GM12801 (cell line): ENCODE data around the gene MLLT6.

Source experiments
- TF ChIP-seq, protein P1 (sequence below): IDR thresholded peaks from one replicate; pipeline ENCODE4 v1.5.1; 2011; ENCODE audit warnings: control low read depth; ENCODE audit not compliant: insufficient read length; ENCODE audit errors: extremely low read depth

Gene MLLT6

DNA sequence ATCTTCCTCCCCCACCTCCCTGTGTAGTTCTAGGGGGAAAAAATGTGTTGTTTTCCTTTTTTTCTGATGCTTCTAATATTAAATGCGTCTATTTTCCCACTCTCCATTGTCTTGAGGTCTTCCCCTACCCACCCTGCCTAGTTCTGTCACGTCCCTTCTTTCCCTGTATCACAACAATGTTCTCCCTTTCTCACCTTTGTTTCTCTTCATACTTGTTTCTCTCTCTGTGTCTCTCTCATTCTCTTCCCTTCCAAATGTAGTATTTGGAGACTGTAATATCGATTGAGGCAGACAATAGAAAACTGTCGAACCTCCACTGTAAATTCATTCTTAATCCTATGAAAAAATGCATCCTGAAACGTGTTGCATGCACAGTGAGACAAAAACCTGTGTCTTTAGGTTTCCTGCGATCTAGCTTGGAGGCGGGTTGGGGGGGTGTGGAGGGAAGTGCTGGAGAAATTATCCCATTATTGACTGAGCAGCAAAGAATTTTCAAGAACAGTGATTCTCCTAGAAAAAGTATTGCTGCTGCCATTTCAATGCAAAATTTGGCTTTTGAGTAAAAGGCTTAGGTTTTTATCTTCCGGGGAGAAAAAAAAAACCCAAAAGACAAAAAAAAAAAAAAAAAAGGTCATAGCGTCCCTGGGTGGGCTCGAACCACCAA, 46.2 kb downstream of the MLLT6 start:
- TF ChIP-seq, protein P1, sequence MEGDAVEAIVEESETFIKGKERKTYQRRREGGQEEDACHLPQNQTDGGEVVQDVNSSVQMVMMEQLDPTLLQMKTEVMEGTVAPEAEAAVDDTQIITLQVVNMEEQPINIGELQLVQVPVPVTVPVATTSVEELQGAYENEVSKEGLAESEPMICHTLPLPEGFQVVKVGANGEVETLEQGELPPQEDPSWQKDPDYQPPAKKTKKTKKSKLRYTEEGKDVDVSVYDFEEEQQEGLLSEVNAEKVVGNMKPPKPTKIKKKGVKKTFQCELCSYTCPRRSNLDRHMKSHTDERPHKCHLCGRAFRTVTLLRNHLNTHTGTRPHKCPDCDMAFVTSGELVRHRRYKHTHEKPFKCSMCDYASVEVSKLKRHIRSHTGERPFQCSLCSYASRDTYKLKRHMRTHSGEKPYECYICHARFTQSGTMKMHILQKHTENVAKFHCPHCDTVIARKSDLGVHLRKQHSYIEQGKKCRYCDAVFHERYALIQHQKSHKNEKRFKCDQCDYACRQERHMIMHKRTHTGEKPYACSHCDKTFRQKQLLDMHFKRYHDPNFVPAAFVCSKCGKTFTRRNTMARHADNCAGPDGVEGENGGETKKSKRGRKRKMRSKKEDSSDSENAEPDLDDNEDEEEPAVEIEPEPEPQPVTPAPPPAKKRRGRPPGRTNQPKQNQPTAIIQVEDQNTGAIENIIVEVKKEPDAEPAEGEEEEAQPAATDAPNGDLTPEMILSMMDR: no peak

DNA sequence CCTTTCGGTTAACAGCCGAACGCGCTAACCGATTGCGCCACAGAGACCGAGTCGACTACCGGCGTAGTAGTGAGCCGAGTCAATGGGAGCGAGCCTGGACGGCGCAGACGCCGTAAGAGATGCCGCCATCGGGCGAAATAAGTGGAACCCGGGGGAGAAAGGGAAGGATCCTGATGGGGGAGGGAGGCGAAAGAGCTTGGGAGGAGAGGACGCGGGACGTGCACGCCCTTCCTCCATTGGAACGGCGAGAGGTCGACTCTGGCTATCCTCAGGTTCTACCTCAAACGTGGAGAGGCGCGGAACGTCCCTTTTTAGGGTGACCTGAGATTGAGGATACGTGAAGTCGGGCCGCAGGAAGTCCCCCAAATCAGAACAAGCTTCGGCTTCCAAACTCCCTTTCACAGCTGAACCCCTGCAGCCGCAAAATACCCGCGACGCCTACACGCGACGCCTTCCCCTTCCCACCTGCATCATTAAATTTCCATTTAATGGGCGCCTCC, 46.8 kb downstream of the MLLT6 start:
- TF ChIP-seq, protein P1: no peak

DNA sequence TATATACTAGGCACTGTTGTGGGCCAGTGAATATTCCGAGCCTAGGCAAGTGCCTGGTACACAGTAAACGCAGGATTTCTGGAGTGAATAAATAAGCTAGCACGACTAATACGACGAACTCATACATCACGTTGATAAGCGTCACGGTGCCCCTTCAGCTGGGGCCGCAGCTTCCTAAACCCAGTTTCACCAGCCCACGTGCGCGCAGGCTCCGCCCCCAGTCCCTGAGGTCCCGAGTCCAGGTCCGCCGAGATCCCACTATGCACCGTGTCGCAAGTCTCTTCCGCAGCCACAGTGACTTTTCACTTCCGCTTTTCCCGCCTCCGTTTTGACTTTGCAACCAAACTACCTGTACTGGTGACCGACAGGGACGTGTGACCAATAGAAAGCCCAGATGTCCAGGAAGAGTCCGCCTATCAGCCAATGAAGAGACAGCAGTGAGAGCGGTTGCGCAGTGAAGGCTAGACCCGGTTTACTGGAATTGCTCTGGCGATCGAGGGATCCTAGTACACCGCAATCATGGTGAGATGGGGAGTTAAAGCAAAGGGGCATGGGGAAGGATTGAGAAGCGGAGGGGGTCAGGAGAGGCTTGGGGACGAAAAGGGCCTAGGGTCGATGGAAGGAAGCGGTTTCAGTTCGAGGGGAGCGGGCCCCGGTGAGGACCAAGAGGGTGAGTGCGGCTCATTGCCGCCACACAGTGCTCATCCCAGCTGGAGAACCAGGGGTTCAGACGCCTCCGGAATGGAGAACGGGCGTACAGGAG, 47.4 kb downstream of the MLLT6 start, which contains the start of gene PSMB3:
Gene PSMB3, plus strand, starts transcription at position 434 of the 763 bp plus-strand sequence. Its CDS starts 86 bp downstream, at position 520.
- TF ChIP-seq, protein P1: no peak

DNA sequence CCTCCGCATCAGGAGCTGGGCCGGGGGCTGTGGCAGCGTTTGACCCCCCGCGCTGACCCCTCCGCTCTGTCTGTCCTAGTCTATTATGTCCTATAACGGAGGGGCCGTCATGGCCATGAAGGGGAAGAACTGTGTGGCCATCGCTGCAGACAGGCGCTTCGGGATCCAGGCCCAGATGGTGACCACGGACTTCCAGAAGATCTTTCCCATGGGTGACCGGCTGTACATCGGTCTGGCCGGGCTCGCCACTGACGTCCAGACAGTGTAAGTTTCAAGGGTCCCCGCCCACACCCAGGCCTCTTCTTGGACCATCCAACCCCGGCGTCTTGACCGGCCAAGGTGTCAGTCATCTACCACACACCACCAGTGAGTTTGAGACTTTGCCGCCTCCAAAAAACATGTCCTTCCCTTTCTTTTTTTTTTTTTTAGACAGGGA, 48.0 kb downstream of the MLLT6 start:
- TF ChIP-seq, protein P1: no peak

DNA sequence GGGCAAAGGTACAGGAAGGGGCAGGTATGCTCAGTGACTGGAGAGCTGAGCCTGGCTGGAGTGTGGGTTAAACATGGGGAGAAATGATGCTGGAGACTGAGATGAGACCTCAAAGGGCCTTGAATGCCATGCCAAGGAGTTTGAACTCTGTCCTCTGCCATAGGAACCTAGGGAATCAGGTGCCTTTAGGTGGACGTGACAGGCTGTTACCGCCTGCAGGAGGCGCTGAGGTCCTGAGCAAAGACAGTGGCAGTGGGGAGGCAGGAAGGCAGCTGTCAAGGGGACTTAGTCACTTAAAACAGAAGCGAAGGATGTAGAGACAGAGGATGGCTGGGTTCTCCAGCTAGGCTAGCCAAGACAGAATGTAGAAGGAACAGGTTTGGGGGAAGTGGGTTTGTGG, 56.5 kb downstream of the MLLT6 start:
- TF ChIP-seq, protein P1: no peak

DNA sequence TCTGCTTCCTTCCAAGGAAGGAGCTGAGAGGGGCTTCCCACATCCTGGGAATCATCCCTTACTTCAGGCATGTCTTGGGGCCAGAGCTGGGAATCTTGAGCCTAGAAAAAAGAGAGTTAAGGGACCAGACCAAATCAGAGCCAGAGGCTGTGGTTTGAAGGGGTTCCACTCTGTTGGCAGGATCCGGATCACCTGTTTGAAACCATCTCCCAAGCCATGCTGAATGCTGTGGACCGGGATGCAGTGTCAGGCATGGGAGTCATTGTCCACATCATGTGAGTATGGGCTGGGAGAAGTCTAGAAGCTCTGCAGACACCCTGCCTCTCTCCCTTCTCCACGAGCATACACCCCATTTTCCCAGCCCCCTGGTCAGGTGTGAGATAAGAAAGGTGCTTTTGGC, 57.2 kb downstream of the MLLT6 start:
- TF ChIP-seq, protein P1: no peak

DNA sequence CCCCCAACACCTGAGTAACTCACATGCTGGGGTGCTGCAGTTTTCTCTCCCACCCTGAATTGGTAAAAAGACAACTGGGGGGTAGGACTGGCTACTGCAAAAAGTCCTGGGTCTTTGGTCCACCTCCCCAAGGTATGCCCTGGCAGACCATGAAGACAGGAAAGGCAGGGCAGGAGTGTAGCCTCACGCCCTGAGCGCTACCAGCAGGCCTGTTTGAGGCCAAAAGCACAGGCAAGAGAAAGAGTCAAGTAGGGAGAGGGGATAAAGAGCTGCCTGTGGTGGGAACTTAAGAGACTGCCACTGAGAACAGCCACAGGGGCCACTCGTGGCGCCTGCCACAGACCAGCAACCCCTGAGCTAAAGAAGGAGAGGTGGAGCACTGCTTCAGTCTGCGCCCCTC, 61.3 kb downstream of the MLLT6 start:
- TF ChIP-seq, protein P1: no peak
